ENCODE data around the gene ZNF501.

ZNF501 gene

DNA sequence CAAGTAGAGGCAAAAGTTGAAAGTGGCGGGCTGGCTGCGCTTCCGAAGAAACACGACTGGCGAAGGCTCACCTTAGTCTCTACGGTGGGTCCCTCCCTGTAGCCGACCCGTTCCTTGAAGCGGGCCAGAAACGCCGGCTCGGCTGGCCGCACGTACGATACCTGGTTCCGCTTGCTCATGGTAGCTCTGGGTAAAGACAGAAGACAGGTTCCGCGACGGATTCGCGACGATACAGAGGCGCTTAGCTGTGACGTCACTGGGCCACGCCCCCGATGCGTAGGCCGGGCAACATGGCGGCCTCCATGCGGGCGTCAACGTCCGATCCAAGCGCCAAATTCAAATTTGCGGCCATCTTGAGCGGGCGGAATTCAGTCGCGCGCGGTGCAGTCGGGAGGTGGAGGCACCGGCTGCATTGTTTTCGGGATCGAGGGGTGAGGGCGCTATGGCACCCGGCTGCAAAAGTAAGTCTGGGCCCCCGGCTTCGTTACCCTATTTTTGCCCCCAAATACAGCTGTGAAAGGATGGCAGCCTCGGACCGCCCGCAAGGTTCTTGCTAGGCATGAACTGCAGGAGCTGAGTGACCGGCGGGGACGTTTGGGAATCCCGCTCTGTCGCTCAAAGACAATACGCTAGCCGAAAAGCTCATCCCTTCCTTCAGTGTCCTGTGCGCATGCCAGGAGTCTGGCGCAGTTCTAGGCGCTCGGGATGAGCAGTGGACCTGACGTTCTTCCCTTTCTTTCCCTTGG, 32.2 kb downstream of the ZNF501 start, which contains the start of the genes KIAA1143 and KIF15 (continued):
- TF ChIP-seq, protein P1, sequence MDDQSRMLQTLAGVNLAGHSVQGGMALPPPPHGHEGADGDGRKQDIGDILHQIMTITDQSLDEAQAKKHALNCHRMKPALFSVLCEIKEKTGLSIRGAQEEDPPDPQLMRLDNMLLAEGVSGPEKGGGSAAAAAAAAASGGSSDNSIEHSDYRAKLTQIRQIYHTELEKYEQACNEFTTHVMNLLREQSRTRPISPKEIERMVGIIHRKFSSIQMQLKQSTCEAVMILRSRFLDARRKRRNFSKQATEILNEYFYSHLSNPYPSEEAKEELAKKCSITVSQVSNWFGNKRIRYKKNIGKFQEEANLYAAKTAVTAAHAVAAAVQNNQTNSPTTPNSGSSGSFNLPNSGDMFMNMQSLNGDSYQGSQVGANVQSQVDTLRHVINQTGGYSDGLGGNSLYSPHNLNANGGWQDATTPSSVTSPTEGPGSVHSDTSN (CRISPR knock-in tag; IDR thresholded peaks at IDR 0.05): no peak
- no peak for TF ChIP-seq ZNF184 (tag by site-specific recombination; IDR thresholded peaks at IDR 0.05)
- no peak for TF ChIP-seq ZNF19 (tag by site-specific recombination; IDR thresholded peaks at IDR 0.05; ENCODE audit: low read depth)
- TF ChIP-seq, protein P2, sequence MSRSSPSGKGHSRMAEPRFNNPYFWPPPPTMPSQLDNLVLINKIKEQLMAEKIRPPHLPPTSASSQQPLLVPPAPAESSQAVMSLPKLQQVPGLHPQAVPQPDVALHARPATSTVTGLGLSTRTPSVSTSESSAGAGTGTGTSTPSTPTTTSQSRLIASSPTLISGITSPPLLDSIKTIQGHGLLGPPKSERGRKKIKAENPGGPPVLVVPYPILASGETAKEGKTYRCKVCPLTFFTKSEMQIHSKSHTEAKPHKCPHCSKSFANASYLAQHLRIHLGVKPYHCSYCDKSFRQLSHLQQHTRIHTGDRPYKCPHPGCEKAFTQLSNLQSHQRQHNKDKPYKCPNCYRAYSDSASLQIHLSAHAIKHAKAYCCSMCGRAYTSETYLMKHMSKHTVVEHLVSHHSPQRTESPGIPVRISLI (tag by site-specific recombination; IDR thresholded peaks at IDR 0.05): no peak
- TF ChIP-seq ZNF394 (tag by site-specific recombination; IDR thresholded peaks at IDR 0.05; ENCODE audit: borderline replicate concordance): peak; percentile 68; the same call in 1 of the 2 replicates
- TF ChIP-seq, protein P3, sequence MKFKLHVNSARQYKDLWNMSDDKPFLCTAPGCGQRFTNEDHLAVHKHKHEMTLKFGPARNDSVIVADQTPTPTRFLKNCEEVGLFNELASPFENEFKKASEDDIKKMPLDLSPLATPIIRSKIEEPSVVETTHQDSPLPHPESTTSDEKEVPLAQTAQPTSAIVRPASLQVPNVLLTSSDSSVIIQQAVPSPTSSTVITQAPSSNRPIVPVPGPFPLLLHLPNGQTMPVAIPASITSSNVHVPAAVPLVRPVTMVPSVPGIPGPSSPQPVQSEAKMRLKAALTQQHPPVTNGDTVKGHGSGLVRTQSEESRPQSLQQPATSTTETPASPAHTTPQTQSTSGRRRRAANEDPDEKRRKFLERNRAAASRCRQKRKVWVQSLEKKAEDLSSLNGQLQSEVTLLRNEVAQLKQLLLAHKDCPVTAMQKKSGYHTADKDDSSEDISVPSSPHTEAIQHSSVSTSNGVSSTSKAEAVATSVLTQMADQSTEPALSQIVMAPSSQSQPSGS (tag by site-specific recombination; IDR thresholded peaks at IDR 0.05; ENCODE audit: low read depth): peak; percentile 97
- 0 out of 2 replicates have a peak, but pooled peaks have one; percentile 13 for TF ChIP-seq ZNF16 (tag by site-specific recombination; IDR thresholded peaks at IDR 0.05; ENCODE audit: low read depth)
- peak; percentile 95 for TF ChIP-seq ZBTB17 (tag by site-specific recombination; IDR thresholded peaks at IDR 0.05)
- TF ChIP-seq ZNF48 (tag by site-specific recombination; IDR thresholded peaks at IDR 0.05): no peak
- TF ChIP-seq, protein P4, sequence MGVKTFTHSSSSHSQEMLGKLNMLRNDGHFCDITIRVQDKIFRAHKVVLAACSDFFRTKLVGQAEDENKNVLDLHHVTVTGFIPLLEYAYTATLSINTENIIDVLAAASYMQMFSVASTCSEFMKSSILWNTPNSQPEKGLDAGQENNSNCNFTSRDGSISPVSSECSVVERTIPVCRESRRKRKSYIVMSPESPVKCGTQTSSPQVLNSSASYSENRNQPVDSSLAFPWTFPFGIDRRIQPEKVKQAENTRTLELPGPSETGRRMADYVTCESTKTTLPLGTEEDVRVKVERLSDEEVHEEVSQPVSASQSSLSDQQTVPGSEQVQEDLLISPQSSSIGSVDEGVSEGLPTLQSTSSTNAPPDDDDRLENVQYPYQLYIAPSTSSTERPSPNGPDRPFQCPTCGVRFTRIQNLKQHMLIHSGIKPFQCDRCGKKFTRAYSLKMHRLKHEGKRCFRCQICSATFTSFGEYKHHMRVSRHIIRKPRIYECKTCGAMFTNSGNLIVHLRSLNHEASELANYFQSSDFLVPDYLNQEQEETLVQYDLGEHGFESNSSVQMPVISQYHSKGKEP (tag by site-specific recombination; IDR thresholded peaks at IDR 0.05): 0 out of 2 replicates have a peak, but pooled peaks have one; percentile 30
- TF ChIP-seq ZNF23 (tag by site-specific recombination; IDR thresholded peaks at IDR 0.05; ENCODE audit: borderline replicate concordance): no peak
- TF ChIP-seq, protein P5, sequence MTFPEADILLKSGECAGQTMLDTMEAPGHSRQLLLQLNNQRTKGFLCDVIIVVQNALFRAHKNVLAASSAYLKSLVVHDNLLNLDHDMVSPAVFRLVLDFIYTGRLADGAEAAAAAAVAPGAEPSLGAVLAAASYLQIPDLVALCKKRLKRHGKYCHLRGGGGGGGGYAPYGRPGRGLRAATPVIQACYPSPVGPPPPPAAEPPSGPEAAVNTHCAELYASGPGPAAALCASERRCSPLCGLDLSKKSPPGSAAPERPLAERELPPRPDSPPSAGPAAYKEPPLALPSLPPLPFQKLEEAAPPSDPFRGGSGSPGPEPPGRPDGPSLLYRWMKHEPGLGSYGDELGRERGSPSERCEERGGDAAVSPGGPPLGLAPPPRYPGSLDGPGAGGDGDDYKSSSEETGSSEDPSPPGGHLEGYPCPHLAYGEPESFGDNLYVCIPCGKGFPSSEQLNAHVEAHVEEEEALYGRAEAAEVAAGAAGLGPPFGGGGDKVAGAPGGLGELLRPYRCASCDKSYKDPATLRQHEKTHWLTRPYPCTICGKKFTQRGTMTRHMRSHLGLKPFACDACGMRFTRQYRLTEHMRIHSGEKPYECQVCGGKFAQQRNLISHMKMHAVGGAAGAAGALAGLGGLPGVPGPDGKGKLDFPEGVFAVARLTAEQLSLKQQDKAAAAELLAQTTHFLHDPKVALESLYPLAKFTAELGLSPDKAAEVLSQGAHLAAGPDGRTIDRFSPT (tag by site-specific recombination; IDR thresholded peaks at IDR 0.05): peak; percentile 46; the same call in 1 of the 2 replicates
- TF ChIP-seq ZNF292 (tag by site-specific recombination; IDR thresholded peaks at IDR 0.05; ENCODE audit: borderline replicate concordance, low read depth): no peak
- 0 out of 2 replicates have a peak, but pooled peaks have one; percentile 28 for TF ChIP-seq ZNF366 (tag by site-specific recombination; conservative IDR thresholded peaks at IDR 0.05)
- TF ChIP-seq ZNF777 (tag by site-specific recombination; IDR thresholded peaks at IDR 0.05; ENCODE audit: borderline replicate concordance): no peak
- no peak for TF ChIP-seq RBAK (tag by site-specific recombination; IDR thresholded peaks at IDR 0.05)
- no peak for TF ChIP-seq ZNF610 (tag by site-specific recombination; IDR thresholded peaks at IDR 0.05; ENCODE audit: borderline replicate concordance)
- TF ChIP-seq ZNF629 (tag by site-specific recombination; IDR thresholded peaks at IDR 0.05): peak; percentile 97
- no peak for TF ChIP-seq ZNF248 (tag by site-specific recombination; IDR thresholded peaks at IDR 0.05)
- no peak for TF ChIP-seq ZNF792 (tag by site-specific recombination; IDR thresholded peaks at IDR 0.05)
- no peak for TF ChIP-seq ZFP3 (tag by site-specific recombination; IDR thresholded peaks at IDR 0.05; ENCODE audit: low read depth)
- TF ChIP-seq ZNF621 (tag by site-specific recombination; IDR thresholded peaks at IDR 0.05): no peak
- peak; percentile 89 for TF ChIP-seq ZNF600 (tag by site-specific recombination; IDR thresholded peaks at IDR 0.05)
- 0 out of 2 replicates have a peak, but pooled peaks have one; percentile 35 for TF ChIP-seq WT1 (tag by site-specific recombination; IDR thresholded peaks at IDR 0.05)
- TF ChIP-seq HOXD13 (CRISPR knock-in tag; IDR thresholded peaks at IDR 0.05; ENCODE audit: borderline replicate concordance): no peak
- TF ChIP-seq KLF7 (tag by site-specific recombination; IDR thresholded peaks at IDR 0.05; ENCODE audit: borderline replicate concordance): peak; percentile 67; the same call in 1 of the 2 replicates
- TF ChIP-seq ZNF404 (tag by site-specific recombination; IDR thresholded peaks at IDR 0.05): no peak
- TF ChIP-seq ZNF341 (tag by site-specific recombination; IDR thresholded peaks at IDR 0.05; ENCODE audit: low read depth): peak; percentile 67
- peak; percentile 93 for TF ChIP-seq ZNF324 (tag by site-specific recombination; IDR thresholded peaks at IDR 0.05)
- TF ChIP-seq ZFP41 (tag by site-specific recombination; IDR thresholded peaks at IDR 0.05; ENCODE audit: borderline replicate concordance): no peak
- no peak for TF ChIP-seq ZNF529 (tag by site-specific recombination; IDR thresholded peaks at IDR 0.05; ENCODE audit: insufficient replicate concordance)

Data from HEK293 (cell line).